Measurements from ENCODE around the gene CNOT6L.
"Not testable (repeated sequence)": the region's sequence is repeated elsewhere in the genome, so short reads cannot be mapped to it uniquely, and the experiment has no call there.

Gene CNOT6L

DNA sequence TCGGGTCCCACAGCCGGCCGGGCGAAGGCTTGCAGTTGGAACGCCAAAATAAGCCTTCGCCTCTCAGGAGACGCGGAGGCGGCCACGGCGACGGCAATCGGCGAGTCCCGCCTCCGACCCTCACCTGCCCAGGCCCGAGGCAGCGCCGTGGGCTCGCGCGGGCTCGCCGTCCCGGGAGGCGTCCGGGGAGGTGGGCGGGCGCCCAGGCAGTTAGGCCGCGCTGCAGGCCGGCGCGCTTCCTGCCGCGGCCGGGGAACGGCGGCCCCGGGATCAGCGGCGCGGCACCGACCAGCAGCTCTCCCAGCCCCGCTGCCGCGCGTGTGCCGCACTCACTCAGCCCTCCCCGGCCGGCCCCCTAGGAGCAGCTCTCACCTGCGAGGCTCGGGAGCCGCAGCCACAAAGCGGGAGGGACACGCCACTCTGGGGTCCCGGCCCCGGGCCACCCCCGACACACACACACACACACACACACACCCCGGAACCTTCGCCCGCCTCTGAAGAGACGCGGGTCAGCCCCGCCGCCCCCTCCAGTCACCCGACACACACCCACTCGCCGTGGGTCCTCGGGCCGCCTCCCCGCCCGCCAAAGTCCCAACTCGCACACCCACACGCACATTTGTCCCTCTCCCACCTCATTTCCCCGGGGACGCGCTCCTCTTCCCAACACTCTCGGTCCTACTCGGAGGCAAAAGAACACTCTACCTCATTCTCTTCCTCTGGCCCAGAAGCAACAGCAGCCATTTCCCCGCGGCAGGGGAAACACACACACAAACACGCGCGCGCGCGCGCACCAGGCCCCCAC lies at the start of gene CNOT6L:
Gene CNOT6L (minus strand): TSS at position 767 of the 802 bp plus-strand sequence. CDS start 60 bp downstream, at position 707.
- peak; percentile 73 for DNase-seq

DNA sequence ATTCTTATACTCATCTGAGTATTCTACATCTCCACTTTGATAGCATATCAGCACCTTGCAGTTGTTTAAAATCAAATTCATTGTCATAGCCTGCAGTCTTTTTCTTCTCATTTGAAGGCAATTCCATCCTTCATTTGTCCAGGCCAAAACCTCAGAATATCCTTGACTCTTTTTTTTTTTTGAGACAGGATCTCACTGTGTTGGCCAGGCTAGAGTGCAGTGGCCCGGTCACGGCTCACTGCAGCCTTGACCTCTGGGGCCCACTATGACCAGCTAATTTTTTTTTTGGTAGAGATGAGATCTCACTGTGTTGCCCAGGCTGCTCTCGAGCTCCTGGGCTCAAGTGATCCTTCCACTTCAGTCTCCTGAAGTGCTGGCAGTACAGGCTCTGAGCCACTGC lies 46.1 kb upstream of the CNOT6L start:
- no peak for DNase-seq

- not testable (repeated sequence) for DNase-seq
These were observed 44.2 kb upstream of the CNOT6L start for GRCh38 chr4:77863341-77863740.

DNA sequence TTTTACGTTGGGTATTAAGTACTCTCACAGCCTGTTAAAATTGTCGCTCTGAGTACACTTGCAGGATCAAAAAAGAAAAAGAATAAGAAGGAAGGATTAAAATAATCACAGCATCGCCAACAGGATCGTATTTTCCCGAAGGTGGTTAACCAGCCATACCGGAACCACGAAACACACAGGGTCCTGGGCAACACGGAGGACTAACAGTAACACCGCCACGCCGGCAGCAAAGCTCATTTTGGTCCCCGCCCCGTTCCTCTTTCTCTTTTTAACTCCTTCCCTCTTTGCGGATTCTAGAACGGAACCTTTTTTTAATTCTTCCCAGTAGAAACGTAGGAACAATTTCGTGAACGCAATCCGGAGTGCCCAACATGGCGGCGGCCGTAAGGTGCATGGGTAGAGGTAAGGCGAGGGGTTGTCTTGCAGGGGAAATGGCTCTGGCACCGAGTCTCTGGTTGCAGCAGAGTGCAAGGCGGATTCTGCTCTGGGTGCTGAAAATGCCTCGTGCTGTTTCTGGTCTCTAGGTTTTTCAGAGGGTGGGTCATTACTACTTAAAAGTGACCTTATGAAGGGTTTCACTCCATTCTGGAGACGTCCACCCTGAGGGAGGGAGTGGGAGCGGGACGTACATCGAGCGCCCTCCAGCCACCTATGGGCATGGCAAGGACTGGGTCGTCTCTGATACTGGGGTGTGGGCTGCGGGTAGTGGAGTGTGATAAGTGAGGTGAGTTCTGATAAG lies 43.5 kb upstream of the CNOT6L start, which contains the start of gene MRPL1:
Gene MRPL1 (plus strand): TSS at position 353 of the 739 bp plus-strand sequence. CDS start 19 bp downstream, at position 372.
- DNase-seq, result peak; percentile 91

DNA sequence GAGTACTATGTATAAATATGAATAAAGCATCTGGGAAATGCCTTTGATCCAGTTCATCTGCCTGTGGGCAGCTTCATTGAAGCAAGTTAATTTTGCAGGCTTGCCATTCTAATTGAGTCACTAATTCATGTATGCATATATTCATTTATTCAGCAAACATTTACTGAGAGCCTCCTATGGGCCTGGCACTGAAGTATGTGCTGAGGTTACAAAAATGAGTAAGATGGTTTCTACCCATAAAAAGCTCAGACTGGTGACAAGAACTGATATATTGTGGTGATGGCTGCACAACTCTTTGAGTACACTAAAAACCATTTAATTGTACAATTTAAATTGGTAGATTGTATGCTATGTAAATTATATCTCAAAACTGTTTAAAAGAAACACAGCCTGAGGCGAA lies 42.3 kb upstream of the CNOT6L start:
- DNase-seq, result peak; percentile 41

GRCh38 chr4:77859256-77859655 lies 40.1 kb upstream of the CNOT6L start:
- DNase-seq, result no peak

DNA sequence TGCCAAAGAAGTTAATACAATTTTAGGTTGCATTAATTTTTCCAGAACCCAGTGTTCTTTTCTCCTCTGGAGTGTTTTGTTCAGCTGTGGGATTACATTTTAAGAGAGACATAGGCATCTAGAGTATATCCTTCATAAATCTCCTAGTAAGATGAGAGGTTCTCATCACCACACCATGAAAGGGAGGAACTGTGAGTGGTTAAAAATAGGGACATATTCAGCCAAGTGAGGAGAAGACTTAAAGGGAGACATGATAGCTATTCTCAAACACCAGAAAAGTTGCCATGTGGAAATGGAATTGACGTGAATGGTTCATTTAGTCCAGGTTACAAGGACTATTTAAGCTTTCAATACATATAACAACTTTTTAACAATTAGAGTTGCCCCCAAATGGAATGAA lies 37.0 kb upstream of the CNOT6L start:
- DNase-seq, result no peak

GRCh38 chr4:77854431-77855111 lies 35.4 kb upstream of the CNOT6L start:
- DNase-seq, result no peak

DNA sequence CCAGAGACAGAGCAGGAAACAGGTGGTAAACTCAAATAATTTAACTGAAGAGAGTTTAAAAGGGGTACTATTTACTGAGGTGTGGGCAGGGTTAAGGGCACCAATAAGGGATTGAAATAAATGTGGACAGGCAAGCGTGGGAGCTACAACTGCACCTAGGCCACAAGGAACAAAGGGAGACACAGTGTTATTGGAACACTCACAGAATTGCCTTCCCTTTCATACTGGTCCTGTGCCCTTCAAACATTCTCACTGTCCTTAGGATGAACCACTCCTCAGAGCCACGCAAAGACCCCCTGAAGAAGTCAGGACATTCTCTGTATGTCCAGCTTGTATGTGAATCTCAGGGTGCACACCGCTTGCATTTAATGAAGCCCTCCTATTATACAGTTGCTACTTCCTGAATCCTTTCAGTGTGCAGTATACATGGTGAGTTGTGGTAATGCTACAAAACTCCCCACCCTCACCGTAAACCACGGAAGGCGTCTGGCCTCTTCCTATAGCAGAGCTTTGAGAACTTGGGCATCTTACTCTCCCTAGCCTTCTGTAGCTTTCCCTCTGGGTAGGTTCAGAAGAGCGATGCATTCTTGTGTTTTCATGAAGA lies 33.8 kb upstream of the CNOT6L start:
- DNase-seq, result peak; percentile 61

- DNase-seq, result no peak
These were observed 30.3 kb upstream of the CNOT6L start for GRCh38 chr4:77849278-77849965.

DNA sequence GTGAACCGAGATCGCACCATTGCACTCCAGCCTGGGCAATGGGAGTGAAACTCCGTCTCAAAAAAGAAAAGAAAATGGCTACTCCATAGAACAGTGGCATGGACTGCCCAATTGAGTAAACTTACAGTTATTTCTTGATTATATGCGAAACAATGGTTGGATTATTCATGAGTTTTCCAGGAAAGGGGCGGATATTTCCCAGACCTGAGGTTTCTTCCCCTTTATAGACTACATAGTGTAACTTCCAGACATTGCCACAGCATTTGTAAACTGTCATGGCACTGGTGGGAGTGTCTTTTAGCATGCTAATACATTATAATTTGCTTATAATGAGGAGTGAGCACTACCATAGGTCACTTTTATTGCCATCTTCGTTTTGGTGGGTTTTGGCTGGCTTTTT lies 29.3 kb upstream of the CNOT6L start:
- no peak for DNase-seq

DNA sequence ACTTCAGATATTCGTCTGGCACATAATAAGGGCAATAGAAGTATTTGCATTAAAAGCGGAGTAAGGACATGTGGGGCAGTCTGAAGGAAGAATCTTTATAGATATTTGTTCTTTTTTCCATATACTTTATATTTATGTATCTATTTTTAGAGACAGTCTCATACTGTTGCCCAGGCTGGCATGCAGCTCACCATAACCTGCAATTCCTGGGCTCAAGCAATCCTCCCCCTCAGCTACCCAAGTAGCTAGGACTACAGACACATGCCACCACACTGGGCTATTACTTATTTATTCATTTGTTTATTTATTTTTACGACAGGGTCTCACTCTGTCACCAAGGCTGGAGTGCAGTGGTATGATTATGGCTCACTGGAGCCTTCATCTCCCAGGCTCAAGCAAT lies 26.8 kb upstream of the CNOT6L start:
- DNase-seq, result no peak

GRCh38 chr4:77845400-77845799 lies 26.2 kb upstream of the CNOT6L start:
- no peak for DNase-seq

DNA sequence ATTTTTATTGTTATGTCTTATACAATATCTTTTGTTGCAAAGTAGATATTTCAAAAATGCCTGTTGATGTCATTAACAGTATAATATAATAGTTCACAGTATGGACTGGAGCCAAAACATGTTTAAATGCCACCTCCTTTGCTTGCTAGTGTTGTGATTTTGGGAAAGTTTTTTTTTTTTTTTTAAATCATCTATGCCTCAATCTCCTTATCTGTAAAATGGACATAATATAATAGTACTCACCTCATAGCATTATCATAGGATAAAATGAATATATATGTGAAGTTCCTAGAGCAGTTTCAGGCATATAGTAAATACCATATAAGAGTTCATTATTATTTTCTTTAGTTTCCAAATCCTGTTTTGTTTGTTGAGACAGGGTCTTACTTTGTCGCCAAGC lies 25.2 kb upstream of the CNOT6L start:
- DNase-seq, result no peak

- no peak for DNase-seq
These were observed 24.5 kb upstream of the CNOT6L start for GRCh38 chr4:77843628-77844027.

- no peak for DNase-seq
These were observed 15.2 kb upstream of the CNOT6L start for GRCh38 chr4:77834403-77834802.

- no peak for DNase-seq
These were observed 14.1 kb upstream of the CNOT6L start for GRCh38 chr4:77833126-77833724.

GRCh38 chr4:77827343-77827742 lies 8.2 kb upstream of the CNOT6L start:
- DNase-seq, result no peak

DNA sequence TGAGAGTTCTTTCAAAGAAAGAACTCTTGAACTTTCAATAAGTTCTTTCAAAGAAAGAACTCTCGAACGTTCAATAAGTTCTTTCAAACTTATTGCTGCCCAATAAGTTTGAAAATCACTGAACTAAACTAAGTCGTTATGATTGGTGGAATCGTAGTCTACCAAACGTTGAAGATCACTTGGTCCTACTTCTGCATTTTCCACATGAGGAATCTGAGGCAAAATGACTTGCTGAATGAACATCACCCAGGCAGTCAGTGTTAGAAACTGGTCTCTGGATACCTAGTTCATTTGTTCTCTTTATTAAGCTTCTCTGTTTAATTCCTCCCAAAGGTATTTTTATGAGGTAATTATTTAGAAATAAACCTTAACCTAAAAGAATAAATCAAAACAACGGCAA lies 7.1 kb upstream of the CNOT6L start:
- no peak for DNase-seq

DNA sequence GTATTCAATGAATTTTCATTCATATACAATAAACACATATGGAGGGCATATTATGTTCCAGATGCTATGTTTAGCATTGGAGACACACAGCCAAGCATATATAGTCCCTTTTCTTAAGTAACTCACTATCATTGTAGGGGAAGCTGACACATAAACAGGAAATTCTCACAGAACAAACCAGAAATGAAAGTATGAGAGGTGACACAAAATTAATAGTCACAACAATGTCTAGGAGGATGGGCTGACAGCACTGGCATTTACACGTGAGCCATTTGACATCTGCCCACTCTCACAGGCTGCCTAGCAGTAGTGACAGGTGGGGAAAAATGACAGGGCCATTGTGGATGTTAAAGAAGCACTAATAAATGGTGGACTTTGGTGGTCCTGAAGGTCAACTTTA lies 2.6 kb upstream of the CNOT6L start:
- DNase-seq, result peak; percentile 59

DNA sequence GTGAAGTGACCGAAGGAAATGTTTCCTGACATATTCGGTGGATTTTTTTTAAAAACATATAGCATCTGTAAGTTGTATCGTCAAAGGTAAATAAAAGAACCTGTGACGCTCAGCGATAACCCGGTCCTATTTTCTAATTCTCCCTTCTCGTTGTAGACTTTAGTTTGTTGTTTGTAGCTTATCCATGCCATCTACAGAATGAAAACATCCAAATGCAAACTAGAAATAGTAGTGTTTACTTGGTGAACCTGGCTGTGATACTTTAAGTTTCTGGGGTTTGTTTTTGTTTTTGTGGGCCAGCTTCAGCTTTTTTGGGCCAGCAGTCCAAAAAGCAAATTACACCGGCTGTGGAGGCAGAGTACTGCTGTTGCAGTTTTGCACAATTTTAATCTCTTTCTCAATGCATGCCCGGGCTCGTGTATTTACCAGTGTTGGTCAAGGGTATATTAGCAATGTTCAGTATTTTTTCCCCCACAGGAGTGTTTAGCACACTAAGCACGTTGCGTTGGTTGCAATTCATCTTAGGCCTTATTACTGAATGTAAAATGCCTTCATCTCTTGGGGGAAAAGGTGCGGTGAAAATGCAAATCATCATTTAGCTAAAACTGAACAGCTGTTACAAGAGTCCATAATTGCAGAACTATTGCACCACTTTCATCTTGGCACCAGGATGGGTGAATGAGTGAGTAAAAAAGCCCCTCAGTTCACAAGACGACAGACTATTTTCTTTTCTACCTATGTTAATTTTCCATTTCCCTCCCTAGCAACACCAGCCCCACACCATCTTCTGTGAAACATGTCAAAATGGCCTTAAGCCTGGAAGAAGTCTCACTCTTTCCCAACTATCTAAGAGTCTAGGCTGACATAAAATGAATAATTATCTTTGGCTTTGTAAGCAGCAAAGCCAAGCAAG lies 1.7 kb upstream of the CNOT6L start:
- peak; percentile 22 for DNase-seq

Measured in stimulated activated CD4-positive, alpha-beta T cell treated with anti-CD3 and anti-CD28 coated beads, Interleukin-1b, Interleukin-23, amount 100 ng/mL, for 48 hours (primary cell).